ENCODE results near the gene DCAF4. TPM values are rescaled to one million over a fixed set of nuclear protein-coding genes. Genes with fewer than 3 reads are reported as not detected.
"Not testable (repeated sequence)": the region's sequence is repeated elsewhere in the genome, so short reads cannot be mapped to it uniquely, and the experiment has no call there.

The DCAF4 gene
- polyA plus RNA-seq, 4 donors, result 14.4 to 22.5 (median 19.3) TPM

GRCh38 chr14:72925815-72926291, 411 bp upstream of the DCAF4 start:
- DNase-seq (ENCODE audit: low read depth in 4 of 4, low spot score in 3 of 4), result no peak

- DNase-seq (ENCODE audit: low read depth in 4 of 4, low spot score in 3 of 4), result no peak
Measured at GRCh38 chr14:72928872-72929271, 2.6 kb downstream of the DCAF4 start.

DNA sequence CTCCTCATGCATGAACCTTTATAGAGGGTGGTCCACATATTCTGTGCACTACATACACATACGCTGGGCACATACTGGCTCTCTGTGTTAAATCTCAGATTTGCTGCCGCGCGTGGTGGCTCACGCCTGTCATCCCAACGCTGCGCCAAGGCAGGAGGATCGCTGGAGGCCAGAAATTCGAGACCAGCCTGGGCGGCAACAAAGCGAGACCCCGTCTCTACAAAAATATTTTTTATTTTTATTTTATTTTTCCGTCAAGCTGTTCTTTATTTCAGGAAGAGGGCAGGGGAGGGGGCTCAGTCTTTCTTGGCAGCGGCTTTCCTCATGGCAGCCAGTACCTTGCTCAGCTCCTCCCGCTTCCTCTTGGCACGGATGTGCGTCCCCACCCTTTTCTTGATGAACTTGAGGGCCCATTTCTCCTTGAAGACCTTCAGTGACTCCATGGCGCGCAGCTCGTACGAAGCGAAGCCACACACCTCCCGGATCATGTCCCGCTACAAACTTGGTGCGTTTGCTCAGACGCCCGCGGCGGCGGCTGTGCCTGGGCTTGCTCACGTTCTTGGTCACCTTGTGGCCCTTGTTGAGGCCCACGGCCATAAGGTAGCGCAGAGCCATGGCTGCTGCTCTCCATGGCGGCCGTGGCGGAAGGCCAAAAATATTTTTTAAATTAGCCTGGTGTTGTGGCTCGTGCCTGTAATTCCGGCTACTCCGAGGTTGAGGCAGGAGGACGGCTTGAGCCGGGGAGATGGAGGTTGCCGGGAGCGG, 3.2 kb downstream of the DCAF4 start:
- DNase-seq (ENCODE audit: low read depth in 4 of 4, low spot score in 3 of 4), result no peak

DNA sequence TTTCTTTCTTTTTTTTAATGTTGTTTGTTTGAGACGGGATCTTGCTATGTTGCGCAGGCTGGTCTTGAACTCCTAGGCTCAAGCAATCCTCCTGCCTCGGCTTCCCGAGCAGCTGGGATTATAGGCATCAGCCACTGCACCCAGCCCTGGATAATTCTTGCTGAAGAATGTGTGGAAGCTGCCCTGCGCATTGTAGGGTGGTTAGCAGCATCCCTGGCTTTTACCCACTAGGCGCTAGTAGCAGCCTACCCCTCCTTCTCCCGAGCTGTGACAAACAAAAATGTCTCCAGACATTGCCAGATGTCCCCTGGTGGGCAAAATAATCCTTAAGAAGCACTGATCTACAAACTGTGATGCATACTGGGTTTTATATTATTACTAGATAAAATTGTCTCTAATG, 6.6 kb downstream of the DCAF4 start:
- no peak for DNase-seq (ENCODE audit: low read depth in 4 of 4, low spot score in 3 of 4)

DNA sequence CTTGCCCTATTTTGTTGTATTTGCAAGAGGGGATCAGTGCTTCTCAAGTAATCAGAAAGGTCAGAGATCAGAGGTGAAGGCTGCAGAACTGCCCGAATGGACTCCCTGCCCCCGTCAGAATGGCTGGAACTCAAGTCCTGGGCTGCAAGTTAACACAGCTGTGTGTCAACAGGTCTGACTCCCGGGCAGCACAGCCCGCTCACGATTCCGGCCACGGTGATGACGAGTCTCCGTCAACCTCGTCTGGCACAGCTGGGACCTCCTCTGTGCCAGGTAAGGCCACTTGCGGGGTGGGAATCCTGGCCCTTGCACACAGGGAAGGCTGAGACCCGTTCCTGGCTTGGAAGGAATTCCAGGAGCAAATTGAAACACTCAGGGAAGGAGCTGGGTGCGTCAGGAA, 13.4 kb downstream of the DCAF4 start:
- DNase-seq (ENCODE audit: low read depth in 4 of 4, low spot score in 3 of 4), result no peak

DNA sequence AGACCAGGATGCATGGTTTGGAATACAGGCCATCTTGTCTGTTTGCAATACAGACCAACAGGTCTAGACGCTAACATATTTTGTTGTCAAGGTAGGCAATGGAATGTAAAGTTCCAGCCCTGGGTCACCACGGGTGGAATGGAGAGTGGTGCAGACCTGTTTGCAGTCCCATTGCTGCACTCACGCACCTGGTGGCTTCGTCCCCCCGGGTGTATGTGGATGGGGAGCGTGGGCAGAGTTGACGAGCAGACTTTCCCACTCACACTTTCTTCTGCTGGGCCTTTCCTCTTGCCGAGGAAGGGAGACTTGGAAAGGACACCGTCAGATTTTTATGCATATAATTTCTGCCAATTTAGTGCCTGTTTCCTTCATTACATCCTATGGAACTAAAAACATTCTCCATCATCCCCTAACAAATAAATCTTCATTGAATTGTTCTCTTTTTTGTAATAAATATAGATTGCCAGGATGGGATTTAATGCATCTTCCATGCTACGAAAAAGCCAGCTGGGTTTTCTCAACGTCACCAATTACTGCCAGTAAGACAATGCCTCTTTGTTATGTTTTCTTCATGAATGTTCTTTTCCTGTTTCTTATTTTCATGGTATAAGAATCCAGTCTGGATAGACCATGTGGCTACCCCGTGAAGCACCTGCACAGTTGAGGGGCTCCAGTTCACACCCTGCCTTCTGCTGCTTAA, 15.2 kb downstream of the DCAF4 start:
- DNase-seq (ENCODE audit: low read depth in 4 of 4, low spot score in 3 of 4), result no peak

DNA sequence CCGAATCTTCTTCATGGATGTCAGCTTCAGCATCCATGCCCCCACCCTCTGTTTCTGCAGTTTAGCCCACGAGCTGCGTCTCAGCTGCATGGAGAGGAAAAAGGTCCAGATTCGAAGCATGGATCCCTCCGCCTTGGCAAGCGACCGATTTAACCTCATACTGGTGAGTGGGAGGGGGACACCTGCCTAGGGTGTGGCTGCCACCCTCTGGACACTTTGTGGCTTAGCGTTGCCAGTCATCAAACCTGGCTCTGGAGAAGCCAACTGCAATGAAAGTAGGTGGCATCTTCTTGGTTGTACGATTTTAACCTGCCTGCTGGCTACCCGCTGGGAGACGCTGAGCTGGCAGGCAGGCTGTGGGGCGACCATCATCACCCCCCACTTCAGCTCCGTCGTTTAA, 16.7 kb downstream of the DCAF4 start:
- DNase-seq (ENCODE audit: low read depth in 4 of 4, low spot score in 3 of 4), result no peak

DNA sequence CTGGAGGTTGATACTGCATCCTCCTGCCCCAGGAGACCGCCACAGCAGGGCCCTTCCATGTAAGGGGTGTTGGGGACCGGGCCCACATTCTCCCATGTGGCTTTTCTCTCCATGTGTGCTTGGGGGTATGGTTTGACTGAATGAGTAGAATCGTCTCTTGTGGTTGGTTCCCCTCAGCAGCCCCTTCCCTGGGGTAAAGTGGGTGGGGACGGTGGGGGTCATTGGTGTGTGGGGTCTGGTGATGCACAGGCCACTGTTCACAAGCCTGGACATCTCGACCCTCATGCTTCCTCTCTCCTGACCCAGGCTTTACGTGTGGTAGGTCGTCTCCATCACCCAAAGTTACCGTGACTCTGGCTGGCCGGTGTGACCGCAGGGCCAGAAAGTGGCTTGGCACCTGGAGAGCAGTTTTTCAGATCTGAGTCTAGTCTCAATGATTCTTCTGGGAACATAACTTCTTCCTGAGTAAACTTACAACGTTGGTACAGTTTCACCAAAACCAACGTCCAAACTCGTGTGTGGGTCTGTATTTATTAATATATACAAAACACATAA, 17.7 kb downstream of the DCAF4 start:
- no peak for DNase-seq (ENCODE audit: low read depth in 4 of 4, low spot score in 3 of 4)

- DNase-seq (ENCODE audit: low read depth in 4 of 4, low spot score in 3 of 4), result no peak
Measured at GRCh38 chr14:72945356-72946027, 19.2 kb downstream of the DCAF4 start.

DNA sequence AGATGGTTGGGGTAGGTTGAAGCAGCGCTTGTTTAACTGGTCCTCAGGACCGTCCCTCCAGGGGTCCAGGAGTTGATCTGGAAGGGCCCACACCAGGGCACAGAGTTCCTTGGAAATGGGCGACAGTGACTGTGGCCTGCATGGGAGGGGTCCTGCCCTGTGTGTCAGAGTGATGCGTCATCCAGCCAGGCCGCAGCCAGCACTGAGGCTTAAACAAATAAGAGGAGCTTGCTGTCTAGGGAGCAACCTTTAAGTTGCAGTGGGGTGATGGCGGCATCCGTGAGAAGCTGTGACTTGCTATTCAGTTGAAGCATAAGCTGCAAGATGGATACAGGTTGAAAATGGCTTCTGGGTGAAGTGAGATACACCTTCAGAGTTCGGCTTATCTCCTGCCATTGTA, 20.2 kb downstream of the DCAF4 start:
- no peak for DNase-seq (ENCODE audit: low read depth in 4 of 4, low spot score in 3 of 4)

DNA sequence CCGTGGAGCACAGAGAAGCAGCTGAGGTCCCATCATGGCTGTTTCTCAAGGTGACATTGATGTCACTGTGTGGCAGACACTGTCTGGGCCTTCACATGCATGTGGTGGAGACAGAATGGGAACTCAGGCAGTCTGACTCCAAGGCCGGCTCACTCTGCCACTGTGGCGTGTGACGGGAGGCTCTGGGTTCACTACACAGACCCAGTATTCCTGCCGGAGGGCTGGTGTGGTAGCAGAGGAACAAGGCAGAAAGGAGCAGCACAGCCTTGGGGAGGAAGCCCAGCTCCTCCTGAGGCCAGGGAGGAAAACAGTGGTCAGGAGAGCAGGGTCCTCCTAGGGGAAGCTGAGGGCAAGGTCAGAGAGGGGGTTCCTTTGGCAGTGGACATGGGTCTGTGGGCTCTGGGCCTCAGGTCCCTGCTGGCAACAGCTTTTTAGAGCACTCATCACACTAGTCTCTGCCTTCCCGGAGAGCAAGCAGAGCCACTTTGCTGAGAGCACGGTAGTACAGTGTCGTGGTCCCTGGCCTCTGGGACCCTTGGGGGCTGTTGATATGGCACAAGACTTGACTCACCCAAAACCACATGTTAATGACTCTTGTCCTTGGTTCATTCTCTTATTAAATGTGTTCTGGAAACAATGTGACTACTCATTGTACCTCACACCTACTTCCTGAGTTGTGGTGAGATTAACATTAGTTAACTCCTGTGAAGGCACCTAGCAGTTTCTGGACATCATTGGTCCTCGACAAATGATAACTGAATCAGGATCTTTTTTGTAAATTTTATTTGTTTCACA, 21.3 kb downstream of the DCAF4 start:
- no peak for DNase-seq (ENCODE audit: low read depth in 4 of 4, low spot score in 3 of 4)

DNA sequence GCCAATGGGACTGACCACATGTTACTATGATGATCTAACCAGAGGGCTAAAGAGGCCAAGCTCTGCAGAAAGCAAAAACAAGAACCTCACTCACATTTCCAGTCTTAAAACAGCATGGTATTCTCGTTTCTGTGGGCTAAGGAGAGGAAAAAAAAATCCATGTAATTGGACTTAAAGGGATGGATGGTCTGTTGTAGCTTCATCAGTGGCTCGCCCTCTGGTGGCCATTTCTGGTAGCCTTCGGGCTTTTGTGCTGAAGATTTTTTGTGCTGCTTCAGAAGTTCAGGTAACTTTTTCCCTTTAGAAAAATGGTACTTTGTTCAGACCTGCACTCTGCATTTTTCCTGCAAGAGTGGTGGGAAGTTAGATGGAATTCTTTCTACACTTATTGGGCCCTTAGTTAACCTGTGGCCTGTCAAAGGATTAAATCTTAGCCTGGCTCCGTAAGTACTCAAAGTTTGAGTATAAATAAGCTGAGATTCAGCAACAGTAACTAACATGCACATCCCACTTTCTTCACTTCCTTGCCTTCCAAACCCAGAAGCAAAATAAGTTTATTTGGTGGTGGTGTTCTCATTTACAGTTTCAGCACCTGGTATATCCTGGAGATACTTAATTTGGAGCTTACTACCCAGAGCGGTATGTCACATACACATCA, 22.3 kb downstream of the DCAF4 start:
- DNase-seq (ENCODE audit: low read depth in 4 of 4, low spot score in 3 of 4), result peak in 3 of 4 donors; percentile 16 to 41 (median 28)

DNA sequence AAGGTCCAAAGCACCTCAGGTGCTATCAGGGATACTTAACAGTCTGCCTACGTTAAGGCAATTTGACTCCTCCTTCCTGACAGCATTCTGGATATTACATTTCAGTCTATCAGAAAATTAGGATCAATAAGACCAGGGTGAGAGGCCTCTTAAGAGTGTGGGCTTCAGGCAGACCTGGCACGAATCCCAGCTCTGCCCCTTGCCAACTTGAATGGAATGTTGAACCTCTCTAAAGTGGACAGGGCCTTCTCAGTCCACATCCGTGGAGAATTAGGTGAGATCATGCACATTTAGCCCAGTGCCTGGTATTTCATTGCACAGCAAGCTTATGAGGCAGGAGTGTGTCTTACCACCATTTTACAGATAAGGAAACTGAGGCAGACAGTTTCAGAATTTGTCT, 25.9 kb downstream of the DCAF4 start:
- DNase-seq (ENCODE audit: low read depth in 4 of 4, low spot score in 3 of 4), result no peak

- DNase-seq (ENCODE audit: low read depth in 4 of 4, low spot score in 3 of 4), result not testable (repeated sequence)
Measured at GRCh38 chr14:72956741-72957140, 30.5 kb downstream of the DCAF4 start.

DNA sequence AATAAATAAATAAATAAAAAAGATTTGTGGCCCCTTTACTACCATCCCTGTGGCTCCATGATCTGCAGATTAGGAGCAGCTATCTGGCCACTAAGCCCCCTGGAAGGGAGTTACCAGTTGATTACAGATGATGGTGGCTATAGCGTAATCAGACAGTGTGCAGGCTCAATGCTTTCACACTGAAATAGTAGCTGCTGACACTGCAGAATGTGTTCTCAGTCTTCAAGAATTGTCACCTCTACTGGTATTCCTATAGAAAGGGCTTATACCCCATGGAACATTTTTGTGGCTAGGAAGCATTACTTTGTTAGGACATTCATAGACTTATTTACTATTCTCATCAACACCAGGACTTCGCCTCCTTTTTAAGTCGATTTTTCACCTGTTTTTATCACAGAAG, 30.9 kb downstream of the DCAF4 start:
- DNase-seq (ENCODE audit: low read depth in 4 of 4, low spot score in 3 of 4), result no peak

DNA sequence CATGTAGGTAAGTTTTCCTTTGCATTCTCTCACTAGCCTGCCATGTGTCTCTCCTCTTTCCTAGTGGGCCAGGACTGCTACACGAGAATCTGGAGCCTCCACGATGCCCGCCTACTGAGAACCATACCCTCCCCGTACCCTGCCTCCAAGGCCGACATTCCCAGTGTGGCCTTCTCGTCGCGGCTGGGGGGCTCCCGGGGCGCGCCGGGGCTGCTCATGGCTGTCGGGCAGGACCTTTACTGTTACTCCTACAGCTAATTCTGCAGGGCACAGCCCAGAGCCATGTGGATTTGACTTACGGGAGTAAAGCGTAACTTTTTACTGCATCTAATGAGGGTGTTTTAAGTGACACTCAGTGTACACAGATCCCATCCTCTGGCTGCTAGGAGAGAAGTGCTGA, 32.3 kb downstream of the DCAF4 start:
- no peak for DNase-seq (ENCODE audit: low read depth in 4 of 4, low spot score in 3 of 4)

- not testable (repeated sequence) for DNase-seq (ENCODE audit: low read depth in 4 of 4, low spot score in 3 of 4)
Measured at GRCh38 chr14:72961016-72961415, 34.8 kb downstream of the DCAF4 start.

- no peak for DNase-seq (ENCODE audit: low read depth in 4 of 4, low spot score in 3 of 4)
Measured at GRCh38 chr14:72961579-72962335, 35.5 kb downstream of the DCAF4 start.

DNA sequence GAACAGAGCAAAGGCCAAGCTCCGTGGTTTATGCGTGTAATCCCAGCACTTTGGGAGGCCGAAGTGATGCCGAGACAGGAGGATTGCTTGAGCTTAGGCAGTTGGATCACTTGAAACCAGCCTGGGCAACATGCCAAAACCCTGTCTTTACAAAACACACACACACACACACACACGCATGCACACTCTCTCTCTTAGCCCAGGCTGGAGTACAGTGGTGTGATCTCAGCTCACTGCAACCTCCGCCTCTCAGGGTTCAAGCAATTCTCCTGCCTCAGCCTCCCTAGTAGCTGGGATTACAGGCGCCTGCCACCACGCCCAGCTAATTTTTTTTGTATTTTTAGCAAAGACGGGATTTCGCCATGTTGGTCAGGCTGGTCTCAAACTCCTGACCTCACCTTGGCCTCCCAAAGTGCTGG, 36.1 kb downstream of the DCAF4 start:
- not testable (repeated sequence) for DNase-seq (ENCODE audit: low read depth in 4 of 4, low spot score in 3 of 4)
